GM10266 (cell line): ENCODE measurements around the gene ZMYND8.
"Not testable (repeated sequence)": the region's sequence is repeated elsewhere in the genome, so short reads cannot be mapped to it uniquely, and the experiment has no call there.

ENCODE experiments used
- DNase-seq: peaks from one replicate; pipeline ENCODE4 v3.0.0; 2012; ENCODE audit errors: extremely low spot score
- CTCF ChIP-seq: IDR thresholded peaks from 2 replicates; pipeline ENCODE4 v1.5.1; 2012; ENCODE audit warnings: mild to moderate bottlenecking, low read depth; ENCODE audit not compliant: control insufficient read depth, insufficient read depth; ENCODE audit errors: missing control alignments

The ZMYND8 gene

GRCh38 chr20:47244451-47244850 lies 112.0 kb downstream of the ZMYND8 start:
- no peak for TF ChIP-seq CTCF
- DNase-seq: no peak

GRCh38 chr20:47243532-47244305 lies 112.8 kb downstream of the ZMYND8 start:
- no peak for TF ChIP-seq CTCF
- no peak for DNase-seq

- TF ChIP-seq CTCF: no peak
These were observed 113.5 kb downstream of the ZMYND8 start for GRCh38 chr20:47243003-47243402.

GRCh38 chr20:47241345-47241781 lies 115.1 kb downstream of the ZMYND8 start:
- no peak for DNase-seq
- no peak for TF ChIP-seq CTCF

More at GRCh38 chr20:47243003-47243402, 113.5 kb downstream of the ZMYND8 start:
- no peak for DNase-seq

GRCh38 chr20:47240096-47240495 lies 116.4 kb downstream of the ZMYND8 start:
- DNase-seq: not testable (repeated sequence)

- no peak for TF ChIP-seq CTCF
- no peak for DNase-seq
These were observed 116.8 kb downstream of the ZMYND8 start for GRCh38 chr20:47239719-47240067.

- TF ChIP-seq CTCF: no peak
- no peak for DNase-seq
These were observed 117.5 kb downstream of the ZMYND8 start for GRCh38 chr20:47238780-47239718.
